HCT116 (cell line): ENCODE data around the gene ZBTB17. TPM values are rescaled to one million over a fixed set of nuclear protein-coding genes. Genes with fewer than 3 reads are reported as not detected.
A peak's percentile ranks its signal among the peaks of the same experiment; 100 is the strongest.

Source experiments
- ATAC-seq: fragments of 200-7000 bp; cut with Tn5 transposase; 2 replicates; pipeline ENCODE4 v1.9.1; 2020; ENCODE audit warnings: mild to moderate bottlenecking, moderate library complexity
- Bru-seq: library from RNA; stranded (reverse); fragments of 400-500 nt; gene quantifications from one replicate; lab custom pipeline; 2021; lab: Mats Ljungman, UMichigan
- BruChase-seq, 2 experiments: library from RNA; stranded (reverse); fragments of 400-500 nt; gene quantifications; one replicate each; lab custom pipeline; 2021; lab: Mats Ljungman, UMichigan
- BruUV-seq: library from RNA; stranded (reverse); fragments of 400-500 nt; replicated peaks from 2 replicates; lab custom pipeline; 2021; lab: Mats Ljungman, UMichigan
- CTCF ChIA-PET: fragments of 300-600 bp; sonication (Branson Sonifier 250); formaldehyde crosslinking; loops from one replicate; lab custom pipeline; 2021; ENCODE audit warnings: antibody characterized with exemption; lab: Charles Lee
- POLR2A ChIA-PET: fragments of 300-600, 350-600 bp; sonication (Branson Sonifier 250); formaldehyde crosslinking; loops from one replicate; lab custom pipeline; 2021; ENCODE audit warnings: antibody characterized with exemption; lab: Charles Lee
- RAD21 ChIA-PET, 2 experiments: fragments of 300-600 bp; sonication (Branson Sonifier 250); formaldehyde crosslinking; loops; one replicate each; lab custom pipeline; 2023; ENCODE audit warnings: low total read pairs in 2 of 2; ENCODE audit not compliant: uncharacterized antibody in 2 of 2, unreplicated experiment in 2 of 2, low non-redundant PET in 1 of 2; lab: Charles Lee
- DNase-seq: peaks from one replicate; pipeline ENCODE4 v3.0.0-alpha.2; 2010; ENCODE audit warnings: low read depth, low spot score
- H2AFZ ChIP-seq: fragments of 200-600 bp; shearing (Covaris generic), sonication (generic); 2 replicates; pipeline ENCODE4 v1.6.1; 2017; ENCODE audit warnings: low read depth, mixed run types, mixed read lengths, antibody characterized with exemption, low read length; ENCODE audit not compliant: poor library complexity, severe bottlenecking
- H3K27ac ChIP-seq: 2 replicates; pipeline ENCODE4 v1.5.1; 2012; ENCODE audit warnings: low read depth, low read length
- H3K27me3 ChIP-seq: fragments of 200-600 bp; sonication (generic); 2 replicates; pipeline ENCODE4 v1.6.1; 2016; ENCODE audit warnings: mixed run types, low read length, mixed read lengths; ENCODE audit not compliant: insufficient read depth
- H3K36me3 ChIP-seq, 2 experiments: fragments of 200-500 bp in 1 of 2; fragments of 200-600 bp in 1 of 2; sonication (Bioruptor generic) in 1 of 2; sonication (generic) in 1 of 2; 2 replicates each; pipeline versions ENCODE4 v1.5.1 to v1.6.1; 2014 to 2016; ENCODE audit warnings: low read length in 2 of 2, inconsistent platforms in 1 of 2, mixed read lengths in 1 of 2, mixed run types in 1 of 2; ENCODE audit not compliant: insufficient read depth in 2 of 2, control insufficient read depth in 1 of 2
- H3K4me1 ChIP-seq, 2 experiments: fragments of 200-600 bp in 1 of 2; sonication (generic) in 1 of 2; 2 replicates each; pipeline versions ENCODE4 v1.5.1 to v1.6.1; 2012 to 2017; ENCODE audit warnings: low read length in 2 of 2, inconsistent platforms in 1 of 2, mild to moderate bottlenecking in 1 of 2, mixed read lengths in 1 of 2, mixed run types in 1 of 2, moderate library complexity in 1 of 2; ENCODE audit not compliant: insufficient read depth in 2 of 2, control insufficient read depth in 1 of 2
- H3K4me2 ChIP-seq: fragments of 200-600 bp; sonication (generic); 2 replicates; pipeline ENCODE4 v1.6.1; 2017; ENCODE audit warnings: mixed run types, low read length, mixed read lengths
- H3K4me3 ChIP-seq, 2 experiments: fragments of 200-600 bp in 1 of 2; sonication (generic) in 1 of 2; replicated peaks in 1 of 2; 2 replicates each; pipeline ENCODE4 v1.5.1; 2011 to 2016; ENCODE audit warnings: low read length in 2 of 2, control low read depth in 1 of 2, low read depth in 1 of 2, mild to moderate bottlenecking in 1 of 2, mixed read lengths in 1 of 2, mixed run types in 1 of 2
- H3K79me2 ChIP-seq: fragments of 200-600 bp; sonication (generic); 2 replicates; pipeline ENCODE4 v1.6.1; 2017; ENCODE audit warnings: mild to moderate bottlenecking, mixed run types, low read length, moderate library complexity, mixed read lengths; ENCODE audit not compliant: insufficient read depth
- H3K9ac ChIP-seq: fragments of 200-600 bp; sonication (generic); 2 replicates; pipeline ENCODE4 v1.6.1; 2016; ENCODE audit warnings: low read length, mixed read lengths
- H3K9me2 ChIP-seq: fragments of 200-600 bp; sonication (generic), shearing (Covaris generic); 2 replicates; pipeline ENCODE4 v1.6.1; 2017; ENCODE audit warnings: mixed run types, mild to moderate bottlenecking, moderate library complexity; ENCODE audit not compliant: insufficient read depth
- H3K9me3 ChIP-seq, 2 experiments: fragments of 200-500 bp in 1 of 2; fragments of 200-600 bp in 1 of 2; sonication (Bioruptor generic) in 1 of 2; sonication (generic) in 1 of 2; 2 replicates each; pipeline ENCODE4 v1.6.1; 2014 to 2017; ENCODE audit warnings: low read length in 2 of 2, mixed read lengths in 2 of 2, inconsistent platforms in 1 of 2, low read depth in 1 of 2, mild to moderate bottlenecking in 1 of 2, mixed run types in 1 of 2, moderate library complexity in 1 of 2; ENCODE audit not compliant: control insufficient read depth in 1 of 2, insufficient read depth in 1 of 2
- H4K20me1 ChIP-seq: fragments of 200-600 bp; sonication (generic), shearing (Covaris generic); 2 replicates; pipeline ENCODE4 v1.6.1; 2017; ENCODE audit warnings: mixed run types, mild to moderate bottlenecking, moderate library complexity; ENCODE audit not compliant: insufficient read depth
- ATF3 ChIP-seq: IDR thresholded peaks from 2 replicates; pipeline ENCODE4 v1.6.1; 2012
- CBX3 ChIP-seq: IDR thresholded peaks from 2 replicates; pipeline ENCODE4 v1.6.1; 2012; ENCODE audit warnings: low read depth
- CEBPB ChIP-seq: IDR thresholded peaks from 2 replicates; pipeline ENCODE4 v1.6.1; 2012; ENCODE audit warnings: low read depth
- CTCF ChIP-seq, 3 experiments: fragments of 200-600 bp in 1 of 3; sonication (generic) in 1 of 3; IDR thresholded peaks in 2 of 3; conservative IDR thresholded peaks in 1 of 3; 2 replicates each; pipeline ENCODE4 v1.5.1; 2012 to 2017; ENCODE audit warnings: low read depth in 2 of 3, low read length in 2 of 3, antibody characterized with exemption in 1 of 3, borderline replicate concordance in 1 of 3, control low read depth in 1 of 3, mild to moderate bottlenecking in 1 of 3, mixed read lengths in 1 of 3, mixed run types in 1 of 3, moderate library complexity in 1 of 3; ENCODE audit not compliant: insufficient read depth in 1 of 3
- FOSL1 ChIP-seq: IDR thresholded peaks from 2 replicates; pipeline ENCODE4 v1.6.1; 2012; ENCODE audit warnings: low read depth
- JUND ChIP-seq: IDR thresholded peaks from 2 replicates; pipeline ENCODE4 v1.6.1; 2012
- MAX ChIP-seq: IDR thresholded peaks from 2 replicates; pipeline ENCODE4 v1.6.1; 2012
- RAD21 ChIP-seq: IDR thresholded peaks from 2 replicates; pipeline ENCODE4 v1.6.1; 2012; ENCODE audit warnings: low read depth, mild to moderate bottlenecking
- SIN3A ChIP-seq: IDR thresholded peaks from 2 replicates; pipeline ENCODE4 v1.6.1; 2012; ENCODE audit warnings: low read depth
- SP1 ChIP-seq: IDR thresholded peaks from 2 replicates; pipeline ENCODE4 v1.6.1; 2012; ENCODE audit warnings: low read depth
- SRF ChIP-seq: IDR thresholded peaks from 2 replicates; pipeline ENCODE4 v1.6.1; 2012; ENCODE audit warnings: low read depth
- TCF7L2 ChIP-seq: IDR thresholded peaks from 2 replicates; pipeline ENCODE4 v1.7.0; 2011; ENCODE audit warnings: borderline replicate concordance, inconsistent platforms; ENCODE audit not compliant: insufficient read depth, insufficient read length; ENCODE audit errors: extremely low read depth
- YY1 ChIP-seq: IDR thresholded peaks from 2 replicates; pipeline ENCODE4 v1.6.1; 2011; ENCODE audit warnings: low read length, low read depth, moderate library complexity, mild to moderate bottlenecking; ENCODE audit not compliant: insufficient replicate concordance; ENCODE audit errors: extremely low read depth
- ZFX ChIP-seq: fragments of 450-650 bp; IDR thresholded peaks from 2 replicates; pipeline ENCODE4 v1.6.1; 2017
- ZNF274 ChIP-seq: fragments of 200-500 bp; sonication (Bioruptor generic); IDR thresholded peaks from 2 replicates; pipeline ENCODE4 v1.6.1; 2014; ENCODE audit warnings: mild to moderate bottlenecking, low read depth, low read length, inconsistent platforms
- intact Hi-C: fragments of 100-400 bp; cut with micrococcal nuclease; formaldehyde crosslinking; loops from 2 replicates; pipeline ENCODE4 v1.10.0; 2022
- long read RNA-seq: library from polyadenylated mRNA; unstranded; transcript quantifications from one replicate; pipeline ENCODE4 v2.0.0, GENCODE V29; 2021; ENCODE audit not compliant: unreplicated experiment
- polyA plus RNA-seq: library from polyadenylated mRNA; unstranded; fragments of >200 nt; gene quantifications from 2 replicates; pipeline ENCODE4 v1.2.1, GENCODE V29; 2012; ENCODE audit warnings: missing spikeins
- total RNA-seq: library from RNA; stranded (reverse); gene quantifications from one replicate; pipeline ENCODE4 v1.2.1, GENCODE V29; 2021; ENCODE audit not compliant: unreplicated experiment
- TF ChIP-seq, protein P1 (sequence below): IDR thresholded peaks from 2 replicates; pipeline ENCODE4 v1.6.1; 2011; ENCODE audit warnings: mild to moderate bottlenecking, low read length, moderate library complexity; ENCODE audit not compliant: insufficient replicate concordance; ENCODE audit errors: extremely low read depth

ZBTB17 gene
- 31.6 TPM for total RNA-seq
- polyA plus RNA-seq = 40.8 and 53.1 TPM in 2 replicates
- Bru-seq, nascent RNA = percentile 64 among the genes with signal in this experiment
- percentile 65 among the genes with signal in this experiment for BruChase-seq, experiment 1, labeled RNA remaining after a 6-hour chase
- BruChase-seq, experiment 2, labeled RNA remaining after a 2-hour chase = percentile 61 among the genes with signal in this experiment
- long read RNA-seq, transcript ZBTB17-202 (16 exons, 2,745 nt) = major isoform, 21 of 64 reads
- long read RNA-seq, partial matches to known transcripts = 23 of 64 reads
- long read RNA-seq, other reads (novel, unspliced or antisense) = 17 of 64 reads

GRCh38 chr1:15975805-15976680 lies at the start of gene ZBTB17:
Gene ZBTB17, minus strand, starts transcription at chr1:15976101. Its CDS starts 27,606 bp downstream, at chr1:15948495.
- Histone ChIP-seq H3K4me2 (peak within 1 kb of the TSS; percentile 97), H3K9ac (peak within 1 kb of the TSS; percentile 75), H3K27ac (peak within 1 kb of the TSS; percentile 61), H3K27me3 (no peaks in the 10 kb centered on the region), H3K36me3 (peaks cover 2 to 3% of the 10 kb centered on the region in 2 experiments; a peak in 1 of 4 replicates), H3K4me1 (peaks cover 8 to 16% of the 10 kb centered on the region in 2 experiments; a peak in 3 of 4 replicates), H3K79me2 (peaks cover 18% of the 10 kb centered on the region), H4K20me1 (no peaks in the 10 kb centered on the region), H3K9me3 (no peaks in the 10 kb centered on the region), H2AFZ (peak within 1 kb of the TSS; percentile 82), H3K9me2 (no peaks in the 10 kb centered on the region), H3K4me3 (peak within 1 kb of the TSS; percentile 81)
- ATAC-seq = peak; percentile 90
- ChIA-PET RAD21 (no interaction called here), CTCF (interaction anchor here (1.3 to 2.2 kb wide), 3 partner anchors 19 to 181 kb away, joined by 4 to 6 read pairs (median 4); no protein-coding TSS in a partner anchor), POLR2A (interaction anchor here (1.0 kb wide), 1 partner anchor 128 kb away, joined by 3 read pairs; the partner anchor contains the start of gene SPEN)
- intact Hi-C loops = no loop called here
- BruUV-seq = no TSS peak
- DNase-seq = peak; percentile 86
- TF ChIP-seq MAX (no peak; the same call in 1 of the 2 replicates), TCF7L2 (peak; percentile 17), JUND (no peak), FOSL1 (no peak), YY1 (peak; percentile 99), ATF3 (no peak), SP1 (no peak), RAD21 (no peak), CTCF (IDR thresholded peaks at IDR 0.05 in 2 of 3, conservative IDR thresholded peaks at IDR 0.05 in 1 of 3; ENCODE audit: borderline replicate concordance in 1 of 3, insufficient read depth in 1 of 3, low read depth in 2 of 3, low read length in 2 of 3) (no peak), ZNF274 (no peak), CBX3 (no peak; the same call in 1 of the 2 replicates), CEBPB (no peak), SIN3A (0 out of 2 replicates have a peak, but pooled peaks have one; percentile 41), ZFX (peak; percentile 49), SRF (no peak)
- TF ChIP-seq, protein P1, sequence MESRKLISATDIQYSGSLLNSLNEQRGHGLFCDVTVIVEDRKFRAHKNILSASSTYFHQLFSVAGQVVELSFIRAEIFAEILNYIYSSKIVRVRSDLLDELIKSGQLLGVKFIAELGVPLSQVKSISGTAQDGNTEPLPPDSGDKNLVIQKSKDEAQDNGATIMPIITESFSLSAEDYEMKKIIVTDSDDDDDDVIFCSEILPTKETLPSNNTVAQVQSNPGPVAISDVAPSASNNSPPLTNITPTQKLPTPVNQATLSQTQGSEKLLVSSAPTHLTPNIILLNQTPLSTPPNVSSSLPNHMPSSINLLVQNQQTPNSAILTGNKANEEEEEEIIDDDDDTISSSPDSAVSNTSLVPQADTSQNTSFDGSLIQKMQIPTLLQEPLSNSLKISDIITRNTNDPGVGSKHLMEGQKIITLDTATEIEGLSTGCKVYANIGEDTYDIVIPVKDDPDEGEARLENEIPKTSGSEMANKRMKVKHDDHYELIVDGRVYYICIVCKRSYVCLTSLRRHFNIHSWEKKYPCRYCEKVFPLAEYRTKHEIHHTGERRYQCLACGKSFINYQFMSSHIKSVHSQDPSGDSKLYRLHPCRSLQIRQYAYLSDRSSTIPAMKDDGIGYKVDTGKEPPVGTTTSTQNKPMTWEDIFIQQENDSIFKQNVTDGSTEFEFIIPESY = no peak
